IgD-negative memory B cell (primary cell): ENCODE results near the gene TESPA1. TPM values are rescaled to one million over a fixed set of nuclear protein-coding genes. Genes with fewer than 3 reads are reported as not detected.

ENCODE experiments used
- H3K27ac Mint-ChIP-seq, 3 donors: one replicate each; pipeline ENCODE4 v1.8.0; 2020 to 2022; ENCODE audit warnings: mild to moderate bottlenecking in 3 of 3, mixed read lengths in 3 of 3, moderate library complexity in 1 of 3
- H3K27me3 Mint-ChIP-seq: one replicate; pipeline ENCODE4 v1.8.0; 2021; ENCODE audit warnings: mixed read lengths
- H3K36me3 Mint-ChIP-seq: one replicate; pipeline ENCODE4 v1.8.0; 2020; ENCODE audit warnings: mild to moderate bottlenecking, mixed read lengths
- H3K4me1 Mint-ChIP-seq, 3 donors: one replicate each; pipeline ENCODE4 v1.8.0; 2020 to 2022; ENCODE audit warnings: mixed read lengths in 3 of 3, mild to moderate bottlenecking in 1 of 3
- H3K4me3 Mint-ChIP-seq, 4 donors: one replicate each; pipeline ENCODE4 v1.8.0; 2020 to 2022; ENCODE audit warnings: mild to moderate bottlenecking in 4 of 4, mixed read lengths in 4 of 4, moderate library complexity in 3 of 4
- H3K9me3 Mint-ChIP-seq, 3 donors: one replicate each; pipeline ENCODE4 v1.8.0; 2020 to 2021; ENCODE audit warnings: mixed read lengths in 3 of 3, mild to moderate bottlenecking in 1 of 3
- polyA plus RNA-seq: library from polyadenylated mRNA; unstranded; fragments of 300-500 nt; fragmentation: Illumina TruSeq; gene quantifications from one replicate; pipeline ENCODE4 v1.2.3, GENCODE V29; 2021

Gene TESPA1
- 18.7 TPM for polyA plus RNA-seq

GRCh38 chr12:54984658-54985376 lies at the start of gene TESPA1:
TSS of gene TESPA1 (minus strand) at chr12:54984762. CDS start at chr12:54974562, 10,200 bp downstream.
- Mint-ChIP-seq H3K4me3 (peak within 1 kb of the TSS; percentile 63 to 95 (median 90)), H3K27ac (peak within 1 kb of the TSS; percentile 77 to 98 (median 98)), H3K4me1 (peaks cover 35 to 55% (median 50%) of the 10 kb centered on the region in 3 donors), H3K36me3 (peaks cover 10% of the 10 kb centered on the region), H3K27me3 (no peaks in the 10 kb centered on the region), H3K9me3 (no peaks in the 10 kb centered on the region)

GRCh38 chr12:55034218-55034617 lies 49.7 kb upstream of the TESPA1 start:
- peaks cover 2% of the 10 kb centered on the region for H3K36me3 Mint-ChIP-seq
- H3K27ac Mint-ChIP-seq, result no peak overlapping the region
- H3K27me3 Mint-ChIP-seq, result peaks cover 6% of the 10 kb centered on the region
- no peak overlapping the region for H3K4me3 Mint-ChIP-seq
- peaks cover 0 to 4% (median 0%) of the 10 kb centered on the region in 3 donors for H3K9me3 Mint-ChIP-seq
- H3K4me1 Mint-ChIP-seq, result peaks cover 9 to 31% (median 14%) of the 10 kb centered on the region in 3 donors

- no peak overlapping the region for H3K4me3 Mint-ChIP-seq
- H3K36me3 Mint-ChIP-seq, result no peaks in the 10 kb centered on the region
- no peak overlapping the region for H3K27ac Mint-ChIP-seq
- no peaks in the 10 kb centered on the region for H3K4me1 Mint-ChIP-seq
- peaks cover 29% of the 10 kb centered on the region for H3K27me3 Mint-ChIP-seq
- H3K9me3 Mint-ChIP-seq, result no peaks in the 10 kb centered on the region
Observed at GRCh38 chr12:55025508-55025907, 40.9 kb upstream of the TESPA1 start.

GRCh38 chr12:55024575-55024974 lies 40.0 kb upstream of the TESPA1 start:
- Mint-ChIP-seq H3K36me3 (no peaks in the 10 kb centered on the region), H3K9me3 (no peaks in the 10 kb centered on the region), H3K27me3 (peaks cover 33% of the 10 kb centered on the region), H3K4me1 (peaks cover 1 to 4% (median 2%) of the 10 kb centered on the region in 3 donors), H3K4me3 (no peak overlapping the region), H3K27ac (no peak overlapping the region)

- peaks cover 2 to 4% (median 3%) of the 10 kb centered on the region in 3 donors for H3K4me1 Mint-ChIP-seq
- H3K27me3 Mint-ChIP-seq, result peaks cover 33% of the 10 kb centered on the region
- H3K9me3 Mint-ChIP-seq, result peaks cover 0 to under 1% (median 0%) of the 10 kb centered on the region in 3 donors
- peaks cover 1% of the 10 kb centered on the region for H3K36me3 Mint-ChIP-seq
- peak within 1 kb of the TSS in 1 of 4 donors; percentile 44 for H3K4me3 Mint-ChIP-seq
- no peak within 1 kb of the TSS for H3K27ac Mint-ChIP-seq
Observed at GRCh38 chr12:55019784-55020183, 35.2 kb upstream of the TESPA1 start, which contains the start of gene NEUROD4. TSS of gene NEUROD4 (plus strand) at chr12:55019974. CDS start at chr12:55026440, 6,466 bp downstream.

- H3K27me3 Mint-ChIP-seq, result peaks cover 26% of the 10 kb centered on the region
- H3K27ac Mint-ChIP-seq, result no peak overlapping the region
- peaks cover 4% of the 10 kb centered on the region for H3K36me3 Mint-ChIP-seq
- peaks cover 2 to 4% (median 3%) of the 10 kb centered on the region in 3 donors for H3K4me1 Mint-ChIP-seq
- no peak overlapping the region for H3K4me3 Mint-ChIP-seq
- H3K9me3 Mint-ChIP-seq, result peaks cover 5 to 17% (median 9%) of the 10 kb centered on the region in 3 donors
Observed at GRCh38 chr12:55017416-55017925, 32.9 kb upstream of the TESPA1 start.

- Mint-ChIP-seq H3K27me3 (peaks cover 15% of the 10 kb centered on the region), H3K4me1 (peaks cover 0 to 2% (median 0%) of the 10 kb centered on the region in 3 donors), H3K36me3 (peaks cover 3% of the 10 kb centered on the region), H3K4me3 (no peak overlapping the region), H3K9me3 (peaks cover 8 to 24% (median 8%) of the 10 kb centered on the region in 3 donors), H3K27ac (no peak overlapping the region)
Observed at GRCh38 chr12:55008944-55009585, 24.5 kb upstream of the TESPA1 start.

GRCh38 chr12:55002355-55002754 lies 17.8 kb upstream of the TESPA1 start:
- H3K4me1 Mint-ChIP-seq, result peaks cover 12 to 23% (median 13%) of the 10 kb centered on the region in 3 donors

GRCh38 chr12:55001198-55001868 lies 16.8 kb upstream of the TESPA1 start:
- Mint-ChIP-seq H3K27me3 (no peaks in the 10 kb centered on the region), H3K36me3 (no peaks in the 10 kb centered on the region), H3K9me3 (peaks cover 6 to 12% (median 6%) of the 10 kb centered on the region in 3 donors), H3K4me3 (peak overlapping the region in 2 of 4 donors; percentile 10 to 23), H3K4me1 (peaks cover 12 to 23% (median 13%) of the 10 kb centered on the region in 3 donors), H3K27ac (peak overlapping the region in 2 of 3 donors; percentile 32 to 34)

More at GRCh38 chr12:55002355-55002754, 17.8 kb upstream of the TESPA1 start:
- no peak overlapping the region for H3K4me3 Mint-ChIP-seq
- H3K9me3 Mint-ChIP-seq, result peaks cover 6 to 18% (median 6%) of the 10 kb centered on the region in 3 donors
- no peaks in the 10 kb centered on the region for H3K27me3 Mint-ChIP-seq
- no peak overlapping the region for H3K27ac Mint-ChIP-seq
- no peaks in the 10 kb centered on the region for H3K36me3 Mint-ChIP-seq

GRCh38 chr12:54998958-54999510 lies 14.5 kb upstream of the TESPA1 start:
- Mint-ChIP-seq H3K27ac (no peak overlapping the region), H3K36me3 (no peaks in the 10 kb centered on the region)

GRCh38 chr12:54997929-54998522 lies 13.5 kb upstream of the TESPA1 start:
- peaks cover 3 to 6% (median 4%) of the 10 kb centered on the region in 3 donors for H3K9me3 Mint-ChIP-seq
- H3K4me1 Mint-ChIP-seq, result peaks cover 13 to 27% (median 21%) of the 10 kb centered on the region in 3 donors
- no peak overlapping the region for H3K4me3 Mint-ChIP-seq
- no peaks in the 10 kb centered on the region for H3K36me3 Mint-ChIP-seq
- no peaks in the 10 kb centered on the region for H3K27me3 Mint-ChIP-seq
- no peak overlapping the region for H3K27ac Mint-ChIP-seq

More at GRCh38 chr12:54998958-54999510, 14.5 kb upstream of the TESPA1 start:
- H3K4me3 Mint-ChIP-seq, result peak overlapping the region in 1 of 4 donors; percentile 80
- H3K9me3 Mint-ChIP-seq, result peaks cover 3 to 6% (median 4%) of the 10 kb centered on the region in 3 donors
- no peaks in the 10 kb centered on the region for H3K27me3 Mint-ChIP-seq
- peaks cover 13 to 23% (median 17%) of the 10 kb centered on the region in 3 donors for H3K4me1 Mint-ChIP-seq

GRCh38 chr12:54996205-54996604 lies 11.6 kb upstream of the TESPA1 start:
- no peak overlapping the region for H3K27ac Mint-ChIP-seq
- no peak overlapping the region for H3K4me3 Mint-ChIP-seq
- no peaks in the 10 kb centered on the region for H3K27me3 Mint-ChIP-seq
- peaks cover 18 to 32% (median 27%) of the 10 kb centered on the region in 3 donors for H3K4me1 Mint-ChIP-seq
- H3K9me3 Mint-ChIP-seq, result peaks cover 3 to 6% (median 4%) of the 10 kb centered on the region in 3 donors
- no peaks in the 10 kb centered on the region for H3K36me3 Mint-ChIP-seq

GRCh38 chr12:54993181-54993835 lies 8.7 kb upstream of the TESPA1 start:
- Mint-ChIP-seq H3K4me1 (peaks cover 22 to 43% (median 41%) of the 10 kb centered on the region in 3 donors), H3K27me3 (no peaks in the 10 kb centered on the region), H3K4me3 (no peak overlapping the region), H3K9me3 (peaks cover 0 to under 1% (median 0%) of the 10 kb centered on the region in 3 donors), H3K27ac (peak overlapping the region in 1 of 3 donors; percentile 41), H3K36me3 (no peaks in the 10 kb centered on the region)
